Vagina (tissue), 2 donors: Measurements from ENCODE around the gene NAA80. TPM values are rescaled to one million over a fixed set of nuclear protein-coding genes. Genes with fewer than 3 reads are reported as not detected.
A peak's percentile ranks its signal among the peaks of the same experiment; 100 is the strongest.

ENCODE experiments used
- DNase-seq, 2 donors: peaks; one replicate each; pipeline ENCODE4 v3.0.0-alpha.2; 2017; ENCODE audit errors: extremely low spot score in 2 of 2
- H3K27ac ChIP-seq: fragments of 200-600 bp; sonication (generic); one replicate; pipeline ENCODE4 v1.5.1; 2019
- H3K27me3 ChIP-seq: fragments of 200-600 bp; sonication (generic); one replicate; pipeline ENCODE4 v1.5.1; 2019
- H3K36me3 ChIP-seq, 2 donors: fragments of 200-600 bp; sonication (generic); one replicate each; pipeline ENCODE4 v1.5.1; 2017 to 2019
- H3K4me1 ChIP-seq: fragments of 200-600 bp; sonication (generic); one replicate; pipeline ENCODE4 v1.5.1; 2019
- H3K4me3 ChIP-seq, 2 donors: fragments of 200-600 bp; sonication (generic); 1 replicate in 1 of 2; 2 replicates in 1 of 2; pipeline ENCODE4 v1.5.1; 2016 to 2019
- H3K9me3 ChIP-seq: fragments of 200-600 bp; sonication (generic); one replicate; pipeline ENCODE4 v1.5.1; 2019
- POLR2A ChIP-seq, 2 donors: fragments of 450-650 bp; IDR thresholded peaks; one replicate each; pipeline ENCODE4 v1.6.1; 2017; ENCODE audit warnings: antibody characterized with exemption in 2 of 2, mild to moderate bottlenecking in 2 of 2, moderate library complexity in 2 of 2
- POLR2AphosphoS5 ChIP-seq, 2 donors: sonication (generic); formaldehyde crosslinking; IDR thresholded peaks; one replicate each; pipeline ENCODE4 v1.9.0; 2017; ENCODE audit warnings: antibody characterized with exemption in 2 of 2, mild to moderate bottlenecking in 2 of 2, low read depth in 1 of 2; ENCODE audit not compliant: insufficient read depth in 1 of 2
- intact Hi-C: fragments of 100-400 bp; cut with DNase I; formaldehyde crosslinking; loops from one replicate; pipeline ENCODE4 v1.15.1; 2023
- total RNA-seq: library from RNA; depleted of rRNA; stranded (reverse); fragments of >200 nt; gene quantifications from one replicate; pipeline ENCODE4 v1.2.3, GENCODE V29; 2016
- TF ChIP-seq, protein P1 (sequence below), 3 experiments: fragments of 450-650 bp in 2 of 3; fragments of 200-600 bp in 1 of 3; sonication (generic) in 1 of 3; IDR thresholded peaks; one replicate each; pipeline ENCODE4 v1.5.1; 2017 to 2019; ENCODE audit warnings: antibody characterized with exemption in 3 of 3, mild to moderate bottlenecking in 2 of 3, moderate library complexity in 2 of 3

NAA80 gene
- total RNA-seq, 1 donor from 2014 or later, result 10.1 TPM

DNA sequence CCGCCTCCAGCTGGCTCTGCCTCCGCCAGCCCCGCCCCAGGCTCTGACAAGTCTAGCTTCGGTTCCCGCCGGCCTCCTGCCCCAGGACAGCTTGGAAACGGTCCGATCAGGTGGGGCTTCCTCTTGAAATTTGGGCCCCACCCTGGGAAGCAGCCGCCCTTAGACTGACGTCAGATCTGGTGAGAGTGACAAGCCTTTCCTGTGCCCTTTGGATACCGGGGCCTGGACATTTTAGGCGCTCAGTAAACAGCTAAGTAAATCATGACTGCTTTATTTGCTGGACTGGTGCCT lies 378 bp upstream of the NAA80 start:
- Histone ChIP-seq H3K27ac (peak overlapping the region; percentile 91), H3K9me3 (no peaks in the 10 kb centered on the region), H3K27me3 (no peaks in the 10 kb centered on the region), H3K4me1 (peaks cover 55% of the 10 kb centered on the region), H3K4me3 (peak overlapping the region; percentile 47 to 61), H3K36me3 (peaks cover 0 to 5% of the 10 kb centered on the region in 2 donors)
- no peak for DNase-seq
- intact Hi-C loops, result loop anchor here (2.0 kb wide), 1 partner anchor 23 kb away; the partner anchor contains the start of gene HYAL2
- TF ChIP-seq POLR2AphosphoS5 (IDR thresholded peaks at IDR 0.05; ENCODE audit: insufficient read depth in 1 of 2, low read depth in 1 of 2), result peak in 1 of 2 donors; percentile 93
- no peak for TF ChIP-seq POLR2A (IDR thresholded peaks at IDR 0.05)
- TF ChIP-seq, protein P1, sequence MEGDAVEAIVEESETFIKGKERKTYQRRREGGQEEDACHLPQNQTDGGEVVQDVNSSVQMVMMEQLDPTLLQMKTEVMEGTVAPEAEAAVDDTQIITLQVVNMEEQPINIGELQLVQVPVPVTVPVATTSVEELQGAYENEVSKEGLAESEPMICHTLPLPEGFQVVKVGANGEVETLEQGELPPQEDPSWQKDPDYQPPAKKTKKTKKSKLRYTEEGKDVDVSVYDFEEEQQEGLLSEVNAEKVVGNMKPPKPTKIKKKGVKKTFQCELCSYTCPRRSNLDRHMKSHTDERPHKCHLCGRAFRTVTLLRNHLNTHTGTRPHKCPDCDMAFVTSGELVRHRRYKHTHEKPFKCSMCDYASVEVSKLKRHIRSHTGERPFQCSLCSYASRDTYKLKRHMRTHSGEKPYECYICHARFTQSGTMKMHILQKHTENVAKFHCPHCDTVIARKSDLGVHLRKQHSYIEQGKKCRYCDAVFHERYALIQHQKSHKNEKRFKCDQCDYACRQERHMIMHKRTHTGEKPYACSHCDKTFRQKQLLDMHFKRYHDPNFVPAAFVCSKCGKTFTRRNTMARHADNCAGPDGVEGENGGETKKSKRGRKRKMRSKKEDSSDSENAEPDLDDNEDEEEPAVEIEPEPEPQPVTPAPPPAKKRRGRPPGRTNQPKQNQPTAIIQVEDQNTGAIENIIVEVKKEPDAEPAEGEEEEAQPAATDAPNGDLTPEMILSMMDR (IDR thresholded peaks at IDR 0.05), result no peak

DNA sequence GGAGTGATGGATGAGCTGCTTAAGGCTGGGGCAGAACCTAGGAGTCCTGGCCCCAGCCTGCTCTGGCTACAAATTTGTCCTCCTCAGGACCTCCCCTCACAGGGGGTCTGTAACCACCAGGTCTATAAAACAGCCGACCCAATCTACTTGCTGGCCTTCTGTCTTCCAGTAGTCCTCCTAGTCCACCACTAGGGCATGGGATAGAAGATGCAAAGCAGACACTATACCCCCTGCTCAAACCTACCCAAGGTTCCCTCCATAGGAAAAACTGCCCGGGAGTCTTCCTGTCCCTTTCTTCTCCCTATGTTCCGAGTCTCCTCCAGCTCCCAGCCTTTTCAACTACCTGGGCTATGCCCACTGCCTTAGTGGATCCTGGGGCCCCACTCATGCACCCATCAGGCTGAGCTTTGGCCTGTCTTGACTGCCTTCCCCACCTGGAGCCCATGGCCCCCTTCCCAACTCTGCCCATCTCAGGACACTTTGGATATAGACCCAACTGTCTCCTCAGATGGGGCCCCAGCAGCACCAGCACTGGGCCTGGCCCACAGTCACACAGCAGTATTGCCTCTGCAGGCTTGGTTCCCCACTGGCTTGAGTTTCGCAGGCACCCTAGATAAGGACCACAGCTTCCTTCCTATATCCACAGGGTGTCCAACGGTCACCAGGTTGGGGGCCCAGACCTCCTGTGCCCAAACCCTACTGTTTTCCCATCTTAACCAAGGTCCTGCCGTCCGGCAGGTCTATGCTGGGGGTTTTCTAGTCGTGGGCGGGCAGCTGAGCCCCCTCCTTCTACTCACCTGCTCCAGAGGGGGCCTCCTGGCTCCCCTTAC lies 1.1 kb downstream of the NAA80 start:
- peak overlapping the region; percentile 61 to 90 for H3K4me3 ChIP-seq
- H3K4me1 ChIP-seq, result peaks cover 51% of the 10 kb centered on the region
- peaks cover 0 to 5% of the 10 kb centered on the region in 2 donors for H3K36me3 ChIP-seq
- no peak for DNase-seq
- TF ChIP-seq POLR2AphosphoS5 (IDR thresholded peaks at IDR 0.05; ENCODE audit: insufficient read depth in 1 of 2, low read depth in 1 of 2) (no peak), POLR2A (IDR thresholded peaks at IDR 0.05) (no peak)
- TF ChIP-seq, protein P1 (IDR thresholded peaks at IDR 0.05), result no peak
- no peaks in the 10 kb centered on the region for H3K9me3 ChIP-seq
- peak overlapping the region; percentile 83 for H3K27ac ChIP-seq
- intact Hi-C loops, result loop anchor here (2.0 kb wide), 1 partner anchor 25 kb away; the partner anchor contains the start of gene HYAL2
- no peaks in the 10 kb centered on the region for H3K27me3 ChIP-seq

DNA sequence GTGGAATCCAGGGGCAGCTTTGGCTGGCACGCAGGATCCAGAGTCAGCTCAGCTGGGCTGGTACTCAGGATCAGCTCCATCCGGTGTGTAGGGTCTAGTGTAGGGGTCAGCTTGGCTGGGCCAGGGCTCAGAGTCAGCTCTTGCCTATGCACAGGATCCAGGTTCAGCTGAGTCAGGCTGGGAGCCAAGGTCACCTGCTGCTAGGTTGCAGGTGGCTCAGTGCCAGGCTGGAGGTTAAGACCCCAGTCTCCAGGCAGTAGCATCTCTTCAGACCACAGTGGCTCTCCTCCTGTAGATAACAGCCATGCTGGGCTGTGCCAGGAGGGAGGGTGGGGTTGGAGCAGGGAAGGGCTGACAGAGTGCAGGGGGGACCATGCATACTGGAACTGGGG lies 1.8 kb downstream of the NAA80 start:
- TF ChIP-seq POLR2AphosphoS5 (IDR thresholded peaks at IDR 0.05; ENCODE audit: insufficient read depth in 1 of 2, low read depth in 1 of 2) (no peak), POLR2A (IDR thresholded peaks at IDR 0.05) (no peak)
- TF ChIP-seq, protein P1 (IDR thresholded peaks at IDR 0.05), result no peak
- no peak overlapping the region for H3K4me3 ChIP-seq
- intact Hi-C loops, result no loop called here
- H3K9me3 ChIP-seq, result no peaks in the 10 kb centered on the region
- H3K27ac ChIP-seq, result peak overlapping the region; percentile 83
- peaks cover 49% of the 10 kb centered on the region for H3K4me1 ChIP-seq
- peaks cover 0 to 5% of the 10 kb centered on the region in 2 donors for H3K36me3 ChIP-seq
- no peaks in the 10 kb centered on the region for H3K27me3 ChIP-seq
- no peak for DNase-seq

DNA sequence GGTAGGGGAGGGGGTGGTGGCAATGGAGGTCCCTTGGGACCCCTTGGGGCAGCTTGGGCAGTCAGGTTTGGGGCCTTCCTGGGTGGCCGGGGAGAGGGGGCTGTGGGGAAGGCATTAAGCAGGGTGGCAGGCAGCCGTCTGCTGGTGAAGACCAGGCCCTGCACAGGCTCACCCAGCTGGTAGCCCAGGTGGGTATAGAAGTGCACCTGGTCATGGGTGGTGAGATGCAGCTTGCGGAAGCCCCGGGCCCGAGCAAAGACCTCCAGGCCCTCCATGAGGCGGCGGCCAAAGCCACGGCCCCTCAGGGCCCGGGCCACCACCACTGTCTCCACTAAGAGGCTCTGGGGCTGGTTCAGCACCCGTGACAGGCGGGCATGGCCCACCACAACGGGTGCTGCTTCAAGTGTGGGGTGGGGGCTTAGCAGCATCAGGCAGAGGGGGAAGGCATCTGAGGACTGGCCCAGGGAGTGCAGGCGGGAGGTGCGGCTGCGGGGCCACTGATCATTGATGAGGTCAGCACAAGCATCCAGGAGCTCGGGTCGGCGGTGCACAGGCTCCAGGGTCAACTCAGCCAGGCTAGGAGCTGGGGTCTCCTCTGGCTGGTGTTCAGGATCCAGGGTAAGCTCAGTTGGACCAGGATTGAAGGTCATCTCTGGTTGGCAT lies 2.4 kb downstream of the NAA80 start:
- H3K27me3 ChIP-seq, result no peaks in the 10 kb centered on the region
- intact Hi-C loops, result no loop called here
- DNase-seq, result no peak
- H3K4me1 ChIP-seq, result peaks cover 45% of the 10 kb centered on the region
- H3K27ac ChIP-seq, result no peak overlapping the region
- TF ChIP-seq POLR2AphosphoS5 (IDR thresholded peaks at IDR 0.05; ENCODE audit: insufficient read depth in 1 of 2, low read depth in 1 of 2), result no peak
- TF ChIP-seq POLR2A (IDR thresholded peaks at IDR 0.05), result no peak
- TF ChIP-seq, protein P1 (IDR thresholded peaks at IDR 0.05), result no peak
- no peaks in the 10 kb centered on the region for H3K9me3 ChIP-seq
- no peak overlapping the region for H3K4me3 ChIP-seq
- peaks cover 0 to 5% of the 10 kb centered on the region in 2 donors for H3K36me3 ChIP-seq
